HepG2 (cell line): ENCODE data around the gene UQCC5. TPM values are rescaled to one million over a fixed set of nuclear protein-coding genes. Genes with fewer than 3 reads are reported as not detected.

Source experiments
- HDAC2 ChIP-seq: sonication (generic); formaldehyde crosslinking; IDR thresholded peaks from 2 replicates; pipeline ENCODE4 v1.4.0; 2020; ENCODE audit warnings: missing genetic modification reagents
- PITX1 ChIP-seq: sonication (generic); formaldehyde crosslinking; IDR thresholded peaks from 2 replicates; pipeline ENCODE4 v1.5.1; 2020; ENCODE audit warnings: mild to moderate bottlenecking, missing genetic modification reagents
- ZNF34 ChIP-seq: sonication (generic); formaldehyde crosslinking; IDR thresholded peaks from 2 replicates; pipeline ENCODE4 v1.4.0; 2020; ENCODE audit warnings: mild to moderate bottlenecking, missing genetic modification reagents, borderline replicate concordance
- ZNF552 ChIP-seq: sonication (generic); formaldehyde crosslinking; IDR thresholded peaks from 2 replicates; pipeline ENCODE4 v1.9.0; 2022; ENCODE audit warnings: missing genetic modification reagents, mild to moderate bottlenecking, borderline replicate concordance
- polyA plus RNA-seq, 8 experiments: library from polyadenylated mRNA; depleted of rRNA in 3 of 8; stranded (reverse) in 7 of 8; unstranded in 1 of 8; fragments of >200 nt; fragmentation: Illumina TruSeq in 4 of 8; extraction: Trizol in 4 of 8; gene quantifications; 2 replicates each; pipeline versions ENCODE4 v1.2.1 to v1.2.3, GENCODE V29; 2011 to 2016; ENCODE audit warnings: low read depth in 4 of 8, missing spikeins in 1 of 8, mixed read lengths in 1 of 8; ENCODE audit not compliant: insufficient read depth in 1 of 8
- total RNA-seq, 5 experiments: library from RNA; depleted of rRNA; stranded (reverse); fragments of >200 nt; fragmentation: Illumina TruSeq; extraction: Trizol; gene quantifications; 2 replicates each; pipeline ENCODE4 v1.2.3, GENCODE V29; 2016; ENCODE audit warnings: low read depth in 1 of 5
- TF ChIP-seq, protein P1 (sequence below): sonication (generic); formaldehyde crosslinking; IDR thresholded peaks from 2 replicates; pipeline ENCODE4 v1.5.0; 2020; ENCODE audit warnings: mild to moderate bottlenecking, missing genetic modification reagents, borderline replicate concordance
- TF ChIP-seq, protein P2 (sequence below): sonication (generic); formaldehyde crosslinking; IDR thresholded peaks from 2 replicates; pipeline ENCODE4 v1.8.1; 2023; ENCODE audit warnings: mild to moderate bottlenecking, missing genetic modification reagents, borderline replicate concordance
- TF ChIP-seq, protein P3 (sequence below): sonication (generic); IDR thresholded peaks from 2 replicates; pipeline ENCODE4 v1.6.1; 2016; ENCODE audit warnings: low read depth, borderline replicate concordance
- TF ChIP-seq, protein P4 (sequence below): sonication (generic); formaldehyde crosslinking; IDR thresholded peaks from 2 replicates; pipeline ENCODE4 v1.4.0; 2020; ENCODE audit warnings: missing genetic modification reagents
- TF ChIP-seq, protein P5 (sequence below): sonication (generic); formaldehyde crosslinking; IDR thresholded peaks from 2 replicates; pipeline ENCODE4; 2020; ENCODE audit warnings: missing genetic modification reagents, mild to moderate bottlenecking, borderline replicate concordance

UQCC5 gene
- total and polyA plus RNA-seq, 2 of the 13 experiments (the other 11 are each of a cell fraction or from before 2014, with no cell fraction given), result 15.4 to 29.5 TPM

DNA sequence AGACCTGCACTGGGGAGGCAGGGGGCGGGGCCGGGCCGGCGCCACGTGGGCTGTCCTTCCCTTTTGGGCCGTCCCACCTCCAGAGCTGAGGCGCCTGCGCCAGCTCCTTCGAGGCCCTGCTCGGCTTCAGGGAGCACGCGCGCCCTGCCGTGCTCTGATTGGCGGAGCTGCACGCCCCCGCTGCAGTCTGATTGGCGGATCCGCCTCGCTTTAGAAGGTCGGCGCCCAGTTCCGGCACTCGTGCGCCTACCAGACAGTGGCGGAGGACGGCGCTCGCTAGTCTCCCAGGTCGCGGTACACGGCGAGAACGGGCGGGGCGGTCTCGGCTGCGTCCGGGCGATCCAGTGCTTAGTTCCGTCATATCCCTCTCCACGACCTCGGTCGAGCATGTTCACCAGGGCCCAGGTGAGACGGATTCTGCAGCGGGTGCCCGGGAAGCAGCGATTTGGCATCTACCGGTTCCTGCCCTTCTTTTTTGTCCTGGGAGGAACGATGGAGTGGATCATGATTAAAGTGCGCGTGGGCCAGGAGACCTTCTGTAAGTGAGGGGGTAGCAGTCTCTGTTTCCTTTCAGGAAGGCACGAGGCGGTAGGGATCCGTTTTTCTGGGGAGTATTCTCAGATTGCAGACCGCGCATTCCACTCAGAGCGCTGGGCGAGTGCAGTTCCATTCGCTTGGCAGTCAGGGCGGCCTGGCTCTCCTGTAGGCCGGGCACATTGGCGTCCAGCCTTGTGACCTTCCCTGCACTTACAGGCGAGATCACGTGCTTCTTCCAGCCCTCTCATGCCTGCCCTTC, at the start of gene UQCC5 (continued):
- TF ChIP-seq, protein P1, sequence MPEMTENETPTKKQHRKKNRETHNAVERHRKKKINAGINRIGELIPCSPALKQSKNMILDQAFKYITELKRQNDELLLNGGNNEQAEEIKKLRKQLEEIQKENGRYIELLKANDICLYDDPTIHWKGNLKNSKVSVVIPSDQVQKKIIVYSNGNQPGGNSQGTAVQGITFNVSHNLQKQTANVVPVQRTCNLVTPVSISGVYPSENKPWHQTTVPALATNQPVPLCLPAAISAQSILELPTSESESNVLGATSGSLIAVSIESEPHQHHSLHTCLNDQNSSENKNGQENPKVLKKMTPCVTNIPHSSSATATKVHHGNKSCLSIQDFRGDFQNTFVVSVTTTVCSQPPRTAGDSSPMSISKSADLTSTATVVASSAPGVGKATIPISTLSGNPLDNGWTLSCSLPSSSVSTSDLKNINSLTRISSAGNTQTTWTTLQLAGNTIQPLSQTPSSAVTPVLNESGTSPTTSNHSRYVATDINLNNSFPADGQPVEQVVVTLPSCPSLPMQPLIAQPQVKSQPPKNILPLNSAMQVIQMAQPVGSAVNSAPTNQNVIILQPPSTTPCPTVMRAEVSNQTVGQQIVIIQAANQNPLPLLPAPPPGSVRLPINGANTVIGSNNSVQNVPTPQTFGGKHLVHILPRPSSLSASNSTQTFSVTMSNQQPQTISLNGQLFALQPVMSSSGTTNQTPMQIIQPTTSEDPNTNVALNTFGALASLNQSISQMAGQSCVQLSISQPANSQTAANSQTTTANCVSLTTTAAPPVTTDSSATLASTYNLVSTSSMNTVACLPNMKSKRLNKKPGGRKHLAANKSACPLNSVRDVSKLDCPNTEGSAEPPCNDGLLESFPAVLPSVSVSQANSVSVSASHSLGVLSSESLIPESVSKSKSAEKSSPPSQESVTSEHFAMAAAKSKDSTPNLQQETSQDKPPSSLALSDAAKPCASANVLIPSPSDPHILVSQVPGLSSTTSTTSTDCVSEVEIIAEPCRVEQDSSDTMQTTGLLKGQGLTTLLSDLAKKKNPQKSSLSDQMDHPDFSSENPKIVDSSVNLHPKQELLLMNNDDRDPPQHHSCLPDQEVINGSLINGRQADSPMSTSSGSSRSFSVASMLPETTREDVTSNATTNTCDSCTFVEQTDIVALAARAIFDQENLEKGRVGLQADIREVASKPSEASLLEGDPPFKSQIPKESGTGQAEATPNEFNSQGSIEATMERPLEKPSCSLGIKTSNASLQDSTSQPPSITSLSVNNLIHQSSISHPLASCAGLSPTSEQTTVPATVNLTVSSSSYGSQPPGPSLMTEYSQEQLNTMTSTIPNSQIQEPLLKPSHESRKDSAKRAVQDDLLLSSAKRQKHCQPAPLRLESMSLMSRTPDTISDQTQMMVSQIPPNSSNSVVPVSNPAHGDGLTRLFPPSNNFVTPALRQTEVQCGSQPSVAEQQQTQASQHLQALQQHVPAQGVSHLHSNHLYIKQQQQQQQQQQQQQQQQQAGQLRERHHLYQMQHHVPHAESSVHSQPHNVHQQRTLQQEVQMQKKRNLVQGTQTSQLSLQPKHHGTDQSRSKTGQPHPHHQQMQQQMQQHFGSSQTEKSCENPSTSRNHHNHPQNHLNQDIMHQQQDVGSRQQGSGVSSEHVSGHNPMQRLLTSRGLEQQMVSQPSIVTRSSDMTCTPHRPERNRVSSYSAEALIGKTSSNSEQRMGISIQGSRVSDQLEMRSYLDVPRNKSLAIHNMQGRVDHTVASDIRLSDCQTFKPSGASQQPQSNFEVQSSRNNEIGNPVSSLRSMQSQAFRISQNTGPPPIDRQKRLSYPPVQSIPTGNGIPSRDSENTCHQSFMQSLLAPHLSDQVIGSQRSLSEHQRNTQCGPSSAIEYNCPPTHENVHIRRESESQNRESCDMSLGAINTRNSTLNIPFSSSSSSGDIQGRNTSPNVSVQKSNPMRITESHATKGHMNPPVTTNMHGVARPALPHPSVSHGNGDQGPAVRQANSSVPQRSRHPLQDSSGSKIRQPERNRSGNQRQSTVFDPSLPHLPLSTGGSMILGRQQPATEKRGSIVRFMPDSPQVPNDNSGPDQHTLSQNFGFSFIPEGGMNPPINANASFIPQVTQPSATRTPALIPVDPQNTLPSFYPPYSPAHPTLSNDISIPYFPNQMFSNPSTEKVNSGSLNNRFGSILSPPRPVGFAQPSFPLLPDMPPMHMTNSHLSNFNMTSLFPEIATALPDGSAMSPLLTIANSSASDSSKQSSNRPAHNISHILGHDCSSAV, result no peak
- TF ChIP-seq PITX1 (CRISPR knock-in tag) (peak; percentile 20; the same call in 1 of the 2 replicates), ZNF552 (no peak; the same call in none of the 2 replicates), ZNF34 (0 out of 2 replicates have a peak, but pooled peaks have one; percentile 71), HDAC2 (CRISPR knock-in tag) (peak; percentile 83)
- TF ChIP-seq, protein P2, sequence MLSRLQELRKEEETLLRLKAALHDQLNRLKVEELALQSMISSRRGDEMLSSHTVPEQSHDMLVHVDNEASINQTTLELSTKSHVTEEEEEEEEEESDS (CRISPR knock-in tag), result no peak
- TF ChIP-seq, protein P3, sequence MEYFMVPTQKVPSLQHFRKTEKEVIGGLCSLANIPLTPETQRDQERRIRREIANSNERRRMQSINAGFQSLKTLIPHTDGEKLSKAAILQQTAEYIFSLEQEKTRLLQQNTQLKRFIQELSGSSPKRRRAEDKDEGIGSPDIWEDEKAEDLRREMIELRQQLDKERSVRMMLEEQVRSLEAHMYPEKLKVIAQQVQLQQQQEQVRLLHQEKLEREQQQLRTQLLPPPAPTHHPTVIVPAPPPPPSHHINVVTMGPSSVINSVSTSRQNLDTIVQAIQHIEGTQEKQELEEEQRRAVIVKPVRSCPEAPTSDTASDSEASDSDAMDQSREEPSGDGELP, result peak; percentile 31; the same call in 1 of the 2 replicates
- TF ChIP-seq, protein P4, sequence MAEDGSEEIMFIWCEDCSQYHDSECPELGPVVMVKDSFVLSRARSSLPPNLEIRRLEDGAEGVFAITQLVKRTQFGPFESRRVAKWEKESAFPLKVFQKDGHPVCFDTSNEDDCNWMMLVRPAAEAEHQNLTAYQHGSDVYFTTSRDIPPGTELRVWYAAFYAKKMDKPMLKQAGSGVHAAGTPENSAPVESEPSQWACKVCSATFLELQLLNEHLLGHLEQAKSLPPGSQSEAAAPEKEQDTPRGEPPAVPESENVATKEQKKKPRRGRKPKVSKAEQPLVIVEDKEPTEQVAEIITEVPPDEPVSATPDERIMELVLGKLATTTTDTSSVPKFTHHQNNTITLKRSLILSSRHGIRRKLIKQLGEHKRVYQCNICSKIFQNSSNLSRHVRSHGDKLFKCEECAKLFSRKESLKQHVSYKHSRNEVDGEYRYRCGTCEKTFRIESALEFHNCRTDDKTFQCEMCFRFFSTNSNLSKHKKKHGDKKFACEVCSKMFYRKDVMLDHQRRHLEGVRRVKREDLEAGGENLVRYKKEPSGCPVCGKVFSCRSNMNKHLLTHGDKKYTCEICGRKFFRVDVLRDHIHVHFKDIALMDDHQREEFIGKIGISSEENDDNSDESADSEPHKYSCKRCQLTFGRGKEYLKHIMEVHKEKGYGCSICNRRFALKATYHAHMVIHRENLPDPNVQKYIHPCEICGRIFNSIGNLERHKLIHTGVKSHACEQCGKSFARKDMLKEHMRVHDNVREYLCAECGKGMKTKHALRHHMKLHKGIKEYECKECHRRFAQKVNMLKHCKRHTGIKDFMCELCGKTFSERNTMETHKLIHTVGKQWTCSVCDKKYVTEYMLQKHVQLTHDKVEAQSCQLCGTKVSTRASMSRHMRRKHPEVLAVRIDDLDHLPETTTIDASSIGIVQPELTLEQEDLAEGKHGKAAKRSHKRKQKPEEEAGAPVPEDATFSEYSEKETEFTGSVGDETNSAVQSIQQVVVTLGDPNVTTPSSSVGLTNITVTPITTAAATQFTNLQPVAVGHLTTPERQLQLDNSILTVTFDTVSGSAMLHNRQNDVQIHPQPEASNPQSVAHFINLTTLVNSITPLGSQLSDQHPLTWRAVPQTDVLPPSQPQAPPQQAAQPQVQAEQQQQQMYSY, result peak; percentile 68; the same call in 1 of the 2 replicates
- TF ChIP-seq, protein P5, sequence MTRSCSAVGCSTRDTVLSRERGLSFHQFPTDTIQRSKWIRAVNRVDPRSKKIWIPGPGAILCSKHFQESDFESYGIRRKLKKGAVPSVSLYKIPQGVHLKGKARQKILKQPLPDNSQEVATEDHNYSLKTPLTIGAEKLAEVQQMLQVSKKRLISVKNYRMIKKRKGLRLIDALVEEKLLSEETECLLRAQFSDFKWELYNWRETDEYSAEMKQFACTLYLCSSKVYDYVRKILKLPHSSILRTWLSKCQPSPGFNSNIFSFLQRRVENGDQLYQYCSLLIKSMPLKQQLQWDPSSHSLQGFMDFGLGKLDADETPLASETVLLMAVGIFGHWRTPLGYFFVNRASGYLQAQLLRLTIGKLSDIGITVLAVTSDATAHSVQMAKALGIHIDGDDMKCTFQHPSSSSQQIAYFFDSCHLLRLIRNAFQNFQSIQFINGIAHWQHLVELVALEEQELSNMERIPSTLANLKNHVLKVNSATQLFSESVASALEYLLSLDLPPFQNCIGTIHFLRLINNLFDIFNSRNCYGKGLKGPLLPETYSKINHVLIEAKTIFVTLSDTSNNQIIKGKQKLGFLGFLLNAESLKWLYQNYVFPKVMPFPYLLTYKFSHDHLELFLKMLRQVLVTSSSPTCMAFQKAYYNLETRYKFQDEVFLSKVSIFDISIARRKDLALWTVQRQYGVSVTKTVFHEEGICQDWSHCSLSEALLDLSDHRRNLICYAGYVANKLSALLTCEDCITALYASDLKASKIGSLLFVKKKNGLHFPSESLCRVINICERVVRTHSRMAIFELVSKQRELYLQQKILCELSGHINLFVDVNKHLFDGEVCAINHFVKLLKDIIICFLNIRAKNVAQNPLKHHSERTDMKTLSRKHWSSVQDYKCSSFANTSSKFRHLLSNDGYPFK (CRISPR knock-in tag), result peak; percentile 88
